GM21381 (cell line): Measurements from ENCODE around the gene ZBTB49.
"Not testable (repeated sequence)": the region's sequence is repeated elsewhere in the genome, so short reads cannot be mapped to it uniquely, and the experiment has no call there.

ENCODE experiments used
- ATAC-seq: cut with Tn5 transposase; IDR thresholded peaks from one replicate; pipeline ENCODE4 v1.9.1; 2021; ENCODE audit warnings: mild to moderate bottlenecking, moderate library complexity; ENCODE audit not compliant: unreplicated experiment

The ZBTB49 gene

GRCh38 chr4:4323705-4324534 is 33.9 kb downstream of the ZBTB49 start:
- ATAC-seq = no peak

DNA sequence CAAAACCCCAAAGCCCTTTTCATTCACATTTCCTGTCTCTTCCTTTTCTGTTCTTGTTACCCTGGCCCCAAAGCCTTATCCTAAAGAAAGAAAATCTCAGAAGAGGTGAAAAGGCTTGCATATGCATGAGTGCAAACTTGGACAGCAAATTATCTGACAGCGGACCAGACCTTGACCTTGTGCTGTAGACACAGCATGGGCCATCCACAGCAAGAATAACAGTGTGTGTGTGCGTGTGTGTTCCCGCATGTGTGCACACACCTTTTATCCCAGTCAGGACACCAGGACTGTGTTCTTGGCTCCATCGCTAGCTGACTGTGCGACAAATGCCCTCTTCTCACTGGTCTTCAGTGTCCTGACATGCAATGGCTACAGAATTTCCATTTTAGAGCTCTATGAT is 35.3 kb downstream of the ZBTB49 start:
- no peak for ATAC-seq

DNA sequence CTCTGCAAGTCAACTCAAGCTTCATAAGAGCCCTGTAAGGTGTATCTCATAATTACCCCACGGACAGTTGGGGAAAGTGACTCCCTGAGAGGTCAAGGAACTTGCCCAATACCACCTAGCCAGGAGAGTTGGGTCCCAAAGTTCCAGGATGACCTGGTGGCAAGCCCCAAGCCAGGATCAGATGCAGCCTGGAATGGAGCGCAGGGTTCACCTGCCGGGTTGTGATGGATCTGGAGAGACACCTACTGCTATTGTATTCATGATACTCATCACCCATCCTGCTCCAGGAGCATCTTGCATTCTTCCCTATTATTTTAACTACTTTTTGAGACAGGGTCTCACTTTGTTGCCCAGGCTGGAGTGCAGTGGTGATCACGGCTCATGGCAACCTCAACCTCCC is 36.1 kb downstream of the ZBTB49 start:
- no peak for ATAC-seq

- ATAC-seq = no peak
Measured at GRCh38 chr4:4327652-4328121, 37.6 kb downstream of the ZBTB49 start.

GRCh38 chr4:4328206-4328605 is 38.2 kb downstream of the ZBTB49 start:
- no peak for ATAC-seq

DNA sequence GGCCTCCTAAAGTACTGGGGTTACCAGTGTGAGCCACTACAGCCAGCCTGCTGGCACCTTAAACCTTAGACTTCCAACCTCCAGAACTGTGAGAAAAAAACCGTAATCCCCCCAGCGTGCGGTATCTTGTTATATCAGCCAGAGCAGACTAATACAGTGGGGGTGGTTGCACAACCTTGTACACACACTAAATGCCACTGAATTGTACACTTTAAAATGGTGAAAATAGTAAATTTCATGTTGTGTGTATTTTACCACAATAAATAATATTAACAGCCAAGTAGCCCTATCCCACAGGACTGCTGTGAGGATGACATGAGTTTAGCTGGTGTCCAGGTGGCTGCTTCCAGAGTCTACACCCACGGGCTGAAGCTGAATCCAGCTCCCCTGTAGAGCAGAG is 38.8 kb downstream of the ZBTB49 start:
- no peak for ATAC-seq

DNA sequence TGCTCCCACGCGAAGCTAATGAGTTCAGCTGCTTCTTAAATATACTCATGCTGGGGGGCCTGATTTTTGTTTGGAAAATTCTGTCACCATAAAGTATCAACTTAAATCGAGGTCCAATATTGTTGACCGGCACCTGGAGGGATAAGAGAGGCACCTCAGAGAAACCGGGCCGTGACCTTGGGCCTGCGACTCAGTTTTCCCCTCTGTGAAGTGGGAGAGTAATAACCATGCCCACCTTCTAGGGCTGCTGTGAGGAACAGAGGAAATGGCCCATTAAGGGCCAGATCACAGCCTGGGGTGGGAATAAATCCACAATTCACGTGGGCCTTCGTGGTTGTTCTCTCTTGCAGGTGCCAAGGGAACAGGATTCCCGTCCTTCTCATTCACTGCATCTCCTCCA is 39.4 kb downstream of the ZBTB49 start:
- ATAC-seq = no peak

DNA sequence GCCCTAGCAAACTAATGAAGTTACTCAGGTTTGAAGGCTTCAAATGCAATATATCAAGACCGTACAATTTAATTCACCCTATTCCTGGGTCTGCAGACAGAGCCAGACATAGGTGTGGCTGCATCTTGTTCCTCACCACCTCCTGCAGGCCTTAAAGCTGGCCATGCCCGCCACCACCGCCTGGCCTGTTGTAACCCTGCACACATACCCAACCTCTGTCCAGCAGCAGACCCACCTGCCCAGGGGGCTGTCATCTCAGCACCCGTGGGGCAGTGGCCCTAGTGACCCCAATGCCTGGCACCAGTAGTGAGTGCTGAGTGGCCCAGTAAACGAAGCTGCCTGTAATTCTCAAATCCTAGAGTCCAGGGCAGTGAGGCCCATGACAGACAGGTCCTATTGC is 40.7 kb downstream of the ZBTB49 start:
- ATAC-seq = no peak

DNA sequence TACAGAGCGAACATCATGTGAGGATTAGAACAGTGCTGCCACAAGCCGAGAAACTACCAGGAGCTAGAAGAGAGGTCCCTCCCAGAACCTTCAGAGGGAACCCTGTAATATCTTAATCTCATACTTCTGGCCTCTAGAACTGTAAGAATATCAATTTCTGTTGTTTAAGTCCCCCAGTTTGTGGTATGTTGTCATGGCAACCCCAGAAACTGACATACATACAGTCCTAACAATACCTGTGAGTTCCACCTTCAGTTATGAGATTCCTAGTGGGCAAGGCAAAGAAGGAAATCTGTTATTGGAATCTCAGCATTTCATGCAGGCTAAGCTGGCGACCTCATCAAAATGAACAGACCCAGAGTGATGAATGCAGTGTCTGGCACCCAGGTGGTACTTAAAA is 42.5 kb downstream of the ZBTB49 start:
- ATAC-seq = no peak

DNA sequence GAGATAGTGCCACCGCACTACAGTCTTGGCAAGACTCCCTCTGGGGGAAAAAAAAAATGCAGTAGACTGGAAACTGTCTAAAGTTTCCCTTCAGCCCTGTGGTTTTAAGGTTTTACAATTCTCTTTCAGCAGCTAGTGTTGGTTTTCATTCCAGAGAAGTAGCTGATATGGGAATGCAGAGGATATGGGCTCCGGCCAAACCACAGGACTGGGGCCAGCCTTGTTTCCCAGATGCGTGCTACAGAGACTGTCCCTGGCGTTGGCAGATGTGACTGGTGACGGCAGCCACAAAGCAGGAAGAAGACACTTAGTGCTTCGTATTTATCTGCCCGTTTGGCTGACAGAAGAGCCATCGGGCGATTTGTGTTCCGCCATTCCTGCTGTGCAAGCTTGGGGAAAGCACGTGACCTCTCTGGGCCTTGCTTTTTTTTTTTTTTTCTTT is 43.2 kb downstream of the ZBTB49 start:
- ATAC-seq = no peak

DNA sequence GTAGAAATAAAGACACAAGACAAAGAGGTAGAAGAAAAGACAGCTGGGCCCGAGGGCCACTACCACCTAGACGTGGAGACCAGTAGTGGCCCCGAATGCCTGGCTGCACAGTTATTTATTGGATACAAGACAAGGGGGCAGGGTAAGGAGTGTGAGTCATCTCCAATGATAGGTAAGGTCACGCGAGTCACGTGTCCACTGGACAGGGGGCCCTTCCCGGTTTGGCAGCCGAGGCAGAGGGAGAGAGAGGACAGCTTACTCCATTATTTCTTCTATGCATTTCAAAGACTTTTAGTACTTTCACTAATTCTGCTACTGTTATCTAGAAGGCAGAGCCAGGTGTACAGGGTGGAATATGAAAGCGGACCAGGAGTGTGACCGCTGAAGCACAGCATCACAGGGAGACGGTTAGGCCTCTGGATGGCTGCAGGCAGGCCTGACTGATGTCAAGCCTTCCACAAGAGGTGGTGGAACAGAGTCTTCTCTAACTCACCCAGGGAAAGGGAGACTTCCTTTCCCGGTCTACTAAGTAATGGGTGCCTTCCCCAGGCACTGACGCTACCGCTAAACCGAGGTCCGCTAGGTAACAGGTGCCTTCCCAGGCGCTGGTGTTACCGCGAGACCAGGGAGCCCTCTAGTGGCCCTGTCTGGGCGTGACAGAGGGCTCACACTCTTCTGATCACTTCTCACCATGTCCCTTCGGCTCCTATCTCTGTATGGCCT is 44.9 kb downstream of the ZBTB49 start:
- ATAC-seq = peak; percentile 78

GRCh38 chr4:4338210-4339001 is 48.4 kb downstream of the ZBTB49 start:
- ATAC-seq = no peak

DNA sequence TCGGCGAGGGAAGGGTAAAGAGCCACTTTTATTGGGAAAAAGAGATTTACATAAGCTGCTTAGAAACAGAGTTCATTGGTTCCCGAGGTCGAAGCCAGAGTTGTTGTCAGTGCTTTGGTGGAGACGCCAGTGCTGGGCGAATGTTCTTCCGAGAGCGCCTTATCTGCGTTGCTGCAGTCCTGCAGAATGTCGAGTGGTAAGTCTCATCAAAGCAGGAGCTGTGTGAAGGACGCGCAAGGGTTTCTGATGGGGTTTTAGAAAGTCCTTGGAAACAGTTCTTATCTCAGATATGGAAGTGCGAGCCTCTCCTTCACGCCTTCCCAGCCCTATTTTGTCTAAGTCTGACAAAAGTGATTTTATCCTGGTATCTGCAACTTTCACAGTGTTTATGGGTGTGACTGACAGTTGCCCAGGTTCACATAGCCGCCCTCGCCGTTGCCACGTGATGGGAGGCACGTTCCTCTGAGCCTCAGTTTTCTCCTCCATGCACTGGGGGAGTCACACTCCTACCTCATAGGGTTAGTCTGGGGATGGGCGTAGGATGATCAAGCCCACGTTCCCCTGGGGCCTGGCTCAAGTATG is 49.5 kb downstream of the ZBTB49 start:
- ATAC-seq = no peak

DNA sequence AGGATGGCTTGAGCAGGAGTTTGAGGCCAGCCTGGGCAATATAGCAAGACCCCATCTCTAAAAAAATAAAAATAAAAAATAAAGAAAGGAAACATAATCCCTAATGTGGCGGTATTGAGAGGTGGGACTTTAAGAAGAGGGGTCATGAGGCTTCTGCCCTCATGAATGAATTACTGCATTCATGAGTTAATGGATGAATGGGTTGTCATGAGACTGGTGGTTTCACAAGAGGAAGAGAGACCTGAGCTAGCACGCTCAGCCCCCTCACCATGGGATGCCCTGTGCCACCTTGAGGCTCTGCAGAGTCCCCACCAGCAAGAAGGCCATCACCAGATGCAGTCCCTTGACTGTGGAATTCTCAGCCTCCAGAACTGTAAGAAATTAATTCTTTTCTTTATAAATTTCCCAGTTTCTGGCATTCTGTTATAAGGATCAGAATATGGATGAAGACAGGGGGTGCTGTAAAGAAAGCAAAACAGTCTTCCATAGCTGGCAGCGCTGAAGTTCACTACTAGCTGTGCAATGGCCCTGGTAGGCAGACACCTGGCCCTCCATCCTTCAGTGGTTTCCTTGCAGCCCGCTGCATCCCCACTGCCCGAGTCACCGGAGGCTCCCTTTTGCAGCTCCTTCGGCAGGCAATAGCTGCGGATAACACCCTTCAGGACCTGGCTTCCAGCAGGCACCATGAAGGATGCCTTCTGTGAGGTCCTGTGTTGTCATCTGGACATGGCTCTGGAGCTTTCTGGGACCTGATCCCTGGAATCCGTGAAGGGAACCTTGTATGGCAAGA is 52.0 kb downstream of the ZBTB49 start:
- ATAC-seq = no peak

DNA sequence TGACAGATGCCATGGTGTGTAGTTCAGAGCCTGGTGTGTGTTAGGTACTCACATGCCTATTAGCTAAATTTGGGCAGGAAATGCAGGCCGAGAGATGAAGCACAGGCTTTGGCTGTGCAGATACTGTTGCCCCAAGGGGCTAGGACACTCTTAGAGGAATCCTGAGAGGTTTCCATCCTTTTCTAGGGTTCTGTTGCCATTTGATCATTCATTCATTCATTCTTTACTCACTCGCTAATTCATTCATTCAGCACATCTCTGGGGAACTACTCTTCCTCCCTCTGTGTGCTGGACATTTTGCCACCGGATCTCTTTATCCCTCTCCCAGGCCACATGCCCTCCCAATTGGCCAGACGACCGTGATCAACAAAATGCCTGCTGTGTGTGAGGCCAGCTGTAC is 53.0 kb downstream of the ZBTB49 start:
- ATAC-seq = no peak

- ATAC-seq = peak; percentile 90
Measured at GRCh38 chr4:4344915-4345527, 55.0 kb downstream of the ZBTB49 start.

DNA sequence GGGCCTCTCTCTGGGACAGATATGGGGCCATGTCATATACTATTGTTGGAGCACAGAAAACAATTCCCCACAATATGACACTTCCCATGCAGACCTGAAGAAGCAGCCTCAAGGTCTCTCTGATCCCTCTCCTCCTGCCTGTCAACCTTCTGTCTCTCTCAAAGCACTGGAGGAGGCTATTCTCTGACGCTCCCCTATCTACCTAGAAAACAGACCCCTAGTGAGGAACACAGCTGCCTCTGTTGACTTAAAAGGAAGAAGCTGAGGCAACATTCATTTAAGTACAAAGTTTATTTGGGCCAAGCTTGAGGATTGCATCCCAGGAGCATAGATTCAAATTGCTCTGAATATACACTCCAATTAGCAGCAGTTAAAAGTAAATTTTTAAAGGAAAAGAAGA is 57.5 kb downstream of the ZBTB49 start:
- no peak for ATAC-seq

DNA sequence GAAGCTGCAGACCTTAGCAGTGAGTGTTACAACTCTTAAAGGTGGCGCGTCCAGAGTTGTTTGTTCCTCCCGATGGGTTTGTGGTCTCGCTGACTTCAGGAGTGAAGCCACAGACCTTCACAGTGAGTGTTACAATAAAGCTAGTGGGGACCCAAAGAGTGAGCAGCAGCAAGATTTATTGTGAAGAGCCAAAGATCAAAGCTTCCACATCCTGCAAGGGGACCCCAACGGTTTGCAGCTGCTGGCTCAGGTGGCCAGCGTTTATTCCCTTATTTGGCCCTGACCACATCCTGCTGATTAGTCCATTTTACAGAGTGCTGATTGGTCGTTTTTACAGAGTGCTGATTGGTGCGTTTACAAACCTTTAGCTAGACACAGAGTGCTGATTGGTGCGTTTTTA is 58.5 kb downstream of the ZBTB49 start:
- ATAC-seq = not testable (repeated sequence)

- ATAC-seq = no peak
Measured at GRCh38 chr4:4349867-4350266, 59.8 kb downstream of the ZBTB49 start.

- no peak for ATAC-seq
Measured at GRCh38 chr4:4350909-4351308, 60.9 kb downstream of the ZBTB49 start.
